GM12801 (cell line): ENCODE data around the gene TFAM.

ENCODE experiments used
- CTCF ChIP-seq: IDR thresholded peaks from one replicate; pipeline ENCODE4 v1.5.1; 2011; ENCODE audit warnings: control low read depth; ENCODE audit not compliant: insufficient read length; ENCODE audit errors: extremely low read depth

Gene TFAM

GRCh38 chr10:58360412-58361004 lies 24.7 kb upstream of the TFAM start:
- no peak for TF ChIP-seq CTCF

- TF ChIP-seq CTCF, result no peak
Observed at GRCh38 chr10:58361353-58361752, 23.9 kb upstream of the TFAM start.

GRCh38 chr10:58362027-58362789 lies 23.0 kb upstream of the TFAM start:
- no peak for TF ChIP-seq CTCF

- no peak for TF ChIP-seq CTCF
Observed at GRCh38 chr10:58367069-58367468, 18.1 kb upstream of the TFAM start.

GRCh38 chr10:58371473-58371872 lies 13.7 kb upstream of the TFAM start:
- no peak for TF ChIP-seq CTCF

GRCh38 chr10:58372607-58373441 lies 12.4 kb upstream of the TFAM start:
- no peak for TF ChIP-seq CTCF

GRCh38 chr10:58373442-58373827 lies 11.8 kb upstream of the TFAM start:
- TF ChIP-seq CTCF, result no peak
